K562 (cell line): ENCODE data around the gene POLD4. TPM values are rescaled to one million over a fixed set of nuclear protein-coding genes. Genes with fewer than 3 reads are reported as not detected.

Experiments used
- ARID3A ChIP-seq: IDR thresholded peaks from 2 replicates; pipeline ENCODE4 v1.6.1; 2012; ENCODE audit warnings: low read depth, low read length, improper control_type of control experiment, borderline replicate concordance
- CEBPB ChIP-seq: fragments of 450-650 bp; IDR thresholded peaks from 2 replicates; pipeline ENCODE4 v1.6.1; 2016; ENCODE audit warnings: missing genetic modification characterization, missing compliant biosample characterization
- CREB3L1 ChIP-seq: fragments of 450-650 bp; IDR thresholded peaks from 2 replicates; pipeline ENCODE4 v1.6.1; 2014; ENCODE audit warnings: low read depth, mild to moderate bottlenecking, moderate library complexity, borderline replicate concordance
- DIDO1 ChIP-seq: fragments of 450-650 bp; IDR thresholded peaks from 2 replicates; pipeline ENCODE4 v1.6.1; 2016; ENCODE audit warnings: low read depth, missing biosample characterization, missing genetic modification characterization
- EGR1 ChIP-seq: fragments of 450-650 bp; conservative IDR thresholded peaks from 2 replicates; pipeline ENCODE4 v1.6.1; 2017; ENCODE audit warnings: mild to moderate bottlenecking
- FOSL1 ChIP-seq: fragments of 200-800 bp; sonication (Bioruptor generic); conservative IDR thresholded peaks from 2 replicates; pipeline ENCODE4 v1.6.1; 2016; ENCODE audit warnings: missing genetic modification characterization, missing compliant biosample characterization
- HDAC8 ChIP-seq: fragments of 450-650 bp; IDR thresholded peaks from 2 replicates; pipeline ENCODE4 v1.6.1; 2016; ENCODE audit warnings: mild to moderate bottlenecking, missing genetic modification characterization, moderate library complexity, missing compliant biosample characterization
- HMGN3 ChIP-seq: IDR thresholded peaks from 2 replicates; pipeline ENCODE4 v1.6.1; 2011; ENCODE audit warnings: borderline replicate concordance, low read depth, mild to moderate bottlenecking, mixed read lengths, low read length; ENCODE audit not compliant: insufficient read length; ENCODE audit errors: extremely low read depth
- HMGXB4 ChIP-seq: sonication (generic); formaldehyde crosslinking; IDR thresholded peaks from 2 replicates; pipeline ENCODE4 v1.8.1; 2023; ENCODE audit warnings: mild to moderate bottlenecking, missing genetic modification reagents
- HSF4 ChIP-seq: fragments of 250-450 bp; sonication (Bioruptor Pico); IDR thresholded peaks from 2 replicates; pipeline ENCODE4 v2.1.2; 2022; ENCODE audit warnings: mild to moderate bottlenecking, moderate library complexity, borderline replicate concordance
- ILK ChIP-seq: fragments of 450-650 bp; IDR thresholded peaks from 2 replicates; pipeline ENCODE4 v1.6.1; 2016; ENCODE audit warnings: missing genetic modification characterization, low read depth, mild to moderate bottlenecking, missing compliant biosample characterization, moderate library complexity, borderline replicate concordance
- MAZ ChIP-seq, 2 experiments: fragments of 450-650 bp in 1 of 2; sonication (generic) in 1 of 2; formaldehyde crosslinking; IDR thresholded peaks in 1 of 2; conservative IDR thresholded peaks in 1 of 2; 2 replicates each; pipeline versions ENCODE4 v1.4.0 to v1.5.0; 2020; ENCODE audit warnings: mild to moderate bottlenecking in 1 of 2, missing genetic modification reagents in 1 of 2
- MTA1 ChIP-seq: fragments of 450-650 bp; IDR thresholded peaks from 2 replicates; pipeline ENCODE4 v1.6.1; 2017; ENCODE audit warnings: borderline replicate concordance
- RBM17 ChIP-seq: fragments of 200-400 bp; formaldehyde crosslinking; IDR thresholded peaks from 2 replicates; pipeline ENCODE4 v1.6.1; 2017; ENCODE audit warnings: low read depth, mild to moderate bottlenecking, low read length, borderline replicate concordance
- TAF7 ChIP-seq: fragments of 450-650 bp; IDR thresholded peaks from 2 replicates; pipeline ENCODE4 v1.6.1; 2016; ENCODE audit warnings: missing genetic modification characterization, missing compliant biosample characterization
- TCF3 ChIP-seq: sonication (generic); formaldehyde crosslinking; IDR thresholded peaks from 2 replicates; pipeline ENCODE4 v1.4.0; 2020; ENCODE audit warnings: mild to moderate bottlenecking, missing genetic modification reagents
- ZBTB17 ChIP-seq: fragments of 450-650 bp; formaldehyde crosslinking; IDR thresholded peaks from 2 replicates; pipeline ENCODE4 v1.4.0; 2020; ENCODE audit warnings: mild to moderate bottlenecking
- ZFP91 ChIP-seq: sonication (generic); formaldehyde crosslinking; IDR thresholded peaks from 2 replicates; pipeline ENCODE4 v1.8.0; 2022; ENCODE audit warnings: mild to moderate bottlenecking, missing genetic modification reagents
- ZNF121 ChIP-seq: sonication (generic); formaldehyde crosslinking; conservative IDR thresholded peaks from 2 replicates; pipeline ENCODE4 v1.8.0; 2022; ENCODE audit warnings: missing genetic modification reagents
- ZNF24 ChIP-seq: fragments of 450-650 bp; IDR thresholded peaks from 2 replicates; pipeline ENCODE4 v1.6.1; 2016
- ZNF583 ChIP-seq: fragments of 250-450 bp; sonication (Bioruptor Pico); IDR thresholded peaks from 2 replicates; pipeline ENCODE4 v1.4.0; 2020
- ZNF830 ChIP-seq: fragments of 250-450 bp; sonication (Bioruptor Pico); IDR thresholded peaks from 2 replicates; pipeline ENCODE4 v1.5.0; 2021; ENCODE audit warnings: mild to moderate bottlenecking
- polyA plus RNA-seq, 8 experiments: library from polyadenylated mRNA; depleted of rRNA in 4 of 8; stranded (reverse) in 5 of 8; unstranded in 3 of 8; fragments of >200 nt; fragmentation: Nextera tagmentation in 2 of 8; fragmentation: Illumina TruSeq in 1 of 8; extraction: Ambion mirVana in 2 of 8; extraction: Trizol in 1 of 8; gene quantifications; 2 replicates each; pipeline versions ENCODE4 v1.2.1 to v1.2.3, GENCODE V29; 2011 to 2014; ENCODE audit warnings: inconsistent platforms in 1 of 8, missing spikeins in 1 of 8
- total RNA-seq, 7 experiments: library from RNA; depleted of rRNA in 6 of 7; stranded (reverse); fragments of >200 nt in 6 of 7; fragmentation: Illumina TruSeq in 2 of 7; extraction: Trizol in 2 of 7; gene quantifications; 2 replicates each; pipeline versions ENCODE4 v1.2.1 to v1.2.3, GENCODE V29; 2011 to 2021; ENCODE audit warnings: low replicate concordance in 1 of 7

The POLD4 gene
- total and polyA plus RNA-seq, 9 of the 15 experiments (the other 6 are each of a cell fraction or from before 2014, with no cell fraction given), result 5.8 to 64.5 (median 18.3) TPM

- TF ChIP-seq ZFP91 (CRISPR knock-in tag) (no peak), ZNF121 (CRISPR knock-in tag) (no peak), CREB3L1 (peak; percentile 64; the same call in 1 of the 2 replicates), HSF4 (CRISPR knock-in tag) (no peak), HDAC8 (tag) (no peak), RBM17 (no peak), ZNF830 (CRISPR knock-in tag) (no peak), TAF7 (tag) (no peak), HMGXB4 (no peak), ZNF24 (peak; percentile 16; the same call in 1 of the 2 replicates), MTA1 (peak; percentile 86), DIDO1 (no peak), HMGN3 (peak; percentile 82), CEBPB (tag) (peak; percentile 89), ILK (tag) (no peak), ZBTB17 (CRISPR knock-in tag) (peak; percentile 48; the same call in 1 of the 2 replicates), ARID3A (0 out of 2 replicates have a peak, but pooled peaks have one; percentile 17), ZNF583 (peak; percentile 82; the same call in 1 of the 2 replicates), FOSL1 (peak; percentile 78), TCF3 (peak; percentile 95), EGR1 (peak; percentile 38; the same call in 1 of the 2 replicates), MAZ (CRISPR knock-in tag; conservative IDR thresholded peaks at IDR 0.05 in 1 of 2, IDR thresholded peaks at IDR 0.05 in 1 of 2) (0 out of 4 replicates have a peak, but pooled peaks of 1 of the 2 experiments have one; percentile 59)
Observed at GRCh38 chr11:67347964-67348749, 5.2 kb downstream of the POLD4 start (continued).
